Neural cell (in vitro differentiated cells): Measurements from ENCODE around the gene WDR4. TPM values are rescaled to one million over a fixed set of nuclear protein-coding genes. Genes with fewer than 3 reads are reported as not detected.
"Not testable (repeated sequence)": the region's sequence is repeated elsewhere in the genome, so short reads cannot be mapped to it uniquely, and the experiment has no call there.

Source experiments
- H2AFZ ChIP-seq: fragments of 200-600, 300-800 bp; sonication (generic), shearing (Covaris generic); 2 replicates; pipeline ENCODE4 v1.6.0; 2014; ENCODE audit warnings: low read depth, mild to moderate bottlenecking, antibody characterized with exemption, low read length, moderate library complexity
- H3F3A ChIP-seq: fragments of 200-600 bp; shearing (Covaris generic); 2 replicates; pipeline ENCODE4 v1.6.1; 2016; ENCODE audit warnings: mild to moderate bottlenecking, moderate library complexity, mixed read lengths, antibody characterized with exemption, low read length; ENCODE audit not compliant: insufficient read depth, poor library complexity, severe bottlenecking
- H3K27ac ChIP-seq: fragments of 200-600, 300-800 bp; sonication (generic), shearing (Covaris generic); 2 replicates; pipeline ENCODE4 v1.5.1; 2014; ENCODE audit warnings: mild to moderate bottlenecking, low read length, moderate library complexity
- H3K27me3 ChIP-seq: fragments of 300-800, 200-600 bp; sonication (generic), shearing (Covaris generic); 2 replicates; pipeline ENCODE4 v1.6.0; 2014; ENCODE audit warnings: mild to moderate bottlenecking, low read depth, low read length, moderate library complexity; ENCODE audit not compliant: insufficient read depth
- H3K36me3 ChIP-seq: fragments of 300-800, 200-600 bp; sonication (generic), shearing (Covaris generic); 2 replicates; pipeline ENCODE4 v1.5.1; 2014; ENCODE audit warnings: mild to moderate bottlenecking, antibody characterized with exemption, low read length, moderate library complexity; ENCODE audit not compliant: insufficient read depth
- H3K4me2 ChIP-seq: fragments of 300-800, 200-600 bp; sonication (generic), shearing (Covaris generic); 2 replicates; pipeline ENCODE4 v1.6.0; 2014; ENCODE audit warnings: mild to moderate bottlenecking, low read length
- H3K4me3 ChIP-seq: fragments of 300-800, 200-600 bp; sonication (generic), shearing (Covaris generic); 2 replicates; pipeline ENCODE4 v1.5.1; 2014; ENCODE audit warnings: mild to moderate bottlenecking, low read length, moderate library complexity
- H3K79me2 ChIP-seq: fragments of 200-600 bp; shearing (Covaris generic); replicated peaks from 2 replicates; pipeline ENCODE4 v1.6.0; 2014; ENCODE audit warnings: mild to moderate bottlenecking, low read length, moderate library complexity; ENCODE audit not compliant: insufficient read depth
- H3K9ac ChIP-seq: fragments of 300-800, 200-600 bp; sonication (generic), shearing (Covaris generic); 2 replicates; pipeline ENCODE4 v1.6.1; 2016; ENCODE audit warnings: mild to moderate bottlenecking, low read length, mixed read lengths
- H3K9me2 ChIP-seq: fragments of 200-600 bp; shearing (Covaris generic); 2 replicates; pipeline ENCODE4 v1.6.1; 2016; ENCODE audit warnings: mild to moderate bottlenecking, low read length, mixed read lengths; ENCODE audit not compliant: insufficient read depth
- H3K9me3 ChIP-seq: fragments of 200-600, 300-800 bp; sonication (generic), shearing (Covaris generic); 2 replicates; pipeline ENCODE4 v1.6.1; 2016; ENCODE audit warnings: mild to moderate bottlenecking, mixed run types, low read length, moderate library complexity, mixed read lengths
- H4K20me1 ChIP-seq: fragments of 200-600 bp; shearing (Covaris generic); 2 replicates; pipeline ENCODE4 v1.6.1; 2016; ENCODE audit warnings: mild to moderate bottlenecking, mixed run types; ENCODE audit not compliant: insufficient read depth
- CTCF ChIP-seq: fragments of 450-650 bp; IDR thresholded peaks from 2 replicates; pipeline ENCODE4 v1.5.1; 2014; ENCODE audit warnings: antibody characterized with exemption, mild to moderate bottlenecking, moderate library complexity; ENCODE audit not compliant: poor library complexity, severe bottlenecking
- EP300 ChIP-seq: fragments of 450-650 bp; conservative IDR thresholded peaks from 2 replicates; pipeline ENCODE4 v1.6.1; 2014; ENCODE audit warnings: antibody characterized with exemption, mild to moderate bottlenecking, moderate library complexity; ENCODE audit not compliant: poor library complexity, severe bottlenecking
- EZH2 ChIP-seq: fragments of 200-600, 300-800 bp; shearing (Covaris generic), sonication (generic); IDR thresholded peaks from 2 replicates; pipeline ENCODE4 v1.6.1; 2014; ENCODE audit warnings: antibody characterized with exemption, low read length, borderline replicate concordance, mild to moderate bottlenecking; ENCODE audit not compliant: insufficient read depth, poor library complexity, severe bottlenecking
- MXI1 ChIP-seq: fragments of 450-650 bp; conservative IDR thresholded peaks from 2 replicates; pipeline ENCODE4 v1.6.1; 2014; ENCODE audit warnings: antibody characterized with exemption, mild to moderate bottlenecking; ENCODE audit not compliant: poor library complexity, severe bottlenecking
- POLR2AphosphoS5 ChIP-seq: IDR thresholded peaks from 2 replicates; pipeline ENCODE4 v1.6.1; 2012
- RAD21 ChIP-seq: fragments of 450-650 bp; conservative IDR thresholded peaks from 2 replicates; pipeline ENCODE4 v1.6.1; 2014; ENCODE audit warnings: antibody characterized with exemption, mild to moderate bottlenecking, moderate library complexity
- SMC3 ChIP-seq: fragments of 450-650 bp; conservative IDR thresholded peaks from 2 replicates; pipeline ENCODE4 v1.6.1; 2014; ENCODE audit warnings: antibody characterized with exemption, mild to moderate bottlenecking, moderate library complexity; ENCODE audit not compliant: poor library complexity
- TAF1 ChIP-seq: IDR thresholded peaks from 2 replicates; pipeline ENCODE4 v1.6.1; 2012; ENCODE audit warnings: low read depth
- polyA plus RNA-seq: library from polyadenylated mRNA; depleted of rRNA; stranded (reverse); fragments of >200 nt; gene quantifications from 2 replicates; pipeline ENCODE4 v1.2.3, GENCODE V29; 2014
- TF ChIP-seq, protein P1 (sequence below): IDR thresholded peaks from 2 replicates; pipeline ENCODE4 v1.6.1; 2012; ENCODE audit warnings: borderline replicate concordance

Gene WDR4
- polyA plus RNA-seq, 1 donor from 2014 or later, result 9.2 TPM

GRCh38 chr21:42844411-42845113 lies 34.8 kb downstream of the WDR4 start:
- no peak overlapping the region for H3K9ac ChIP-seq
- H2AFZ ChIP-seq, result no peak overlapping the region
- H3K27ac ChIP-seq, result no peak overlapping the region
- TF ChIP-seq, protein P1, sequence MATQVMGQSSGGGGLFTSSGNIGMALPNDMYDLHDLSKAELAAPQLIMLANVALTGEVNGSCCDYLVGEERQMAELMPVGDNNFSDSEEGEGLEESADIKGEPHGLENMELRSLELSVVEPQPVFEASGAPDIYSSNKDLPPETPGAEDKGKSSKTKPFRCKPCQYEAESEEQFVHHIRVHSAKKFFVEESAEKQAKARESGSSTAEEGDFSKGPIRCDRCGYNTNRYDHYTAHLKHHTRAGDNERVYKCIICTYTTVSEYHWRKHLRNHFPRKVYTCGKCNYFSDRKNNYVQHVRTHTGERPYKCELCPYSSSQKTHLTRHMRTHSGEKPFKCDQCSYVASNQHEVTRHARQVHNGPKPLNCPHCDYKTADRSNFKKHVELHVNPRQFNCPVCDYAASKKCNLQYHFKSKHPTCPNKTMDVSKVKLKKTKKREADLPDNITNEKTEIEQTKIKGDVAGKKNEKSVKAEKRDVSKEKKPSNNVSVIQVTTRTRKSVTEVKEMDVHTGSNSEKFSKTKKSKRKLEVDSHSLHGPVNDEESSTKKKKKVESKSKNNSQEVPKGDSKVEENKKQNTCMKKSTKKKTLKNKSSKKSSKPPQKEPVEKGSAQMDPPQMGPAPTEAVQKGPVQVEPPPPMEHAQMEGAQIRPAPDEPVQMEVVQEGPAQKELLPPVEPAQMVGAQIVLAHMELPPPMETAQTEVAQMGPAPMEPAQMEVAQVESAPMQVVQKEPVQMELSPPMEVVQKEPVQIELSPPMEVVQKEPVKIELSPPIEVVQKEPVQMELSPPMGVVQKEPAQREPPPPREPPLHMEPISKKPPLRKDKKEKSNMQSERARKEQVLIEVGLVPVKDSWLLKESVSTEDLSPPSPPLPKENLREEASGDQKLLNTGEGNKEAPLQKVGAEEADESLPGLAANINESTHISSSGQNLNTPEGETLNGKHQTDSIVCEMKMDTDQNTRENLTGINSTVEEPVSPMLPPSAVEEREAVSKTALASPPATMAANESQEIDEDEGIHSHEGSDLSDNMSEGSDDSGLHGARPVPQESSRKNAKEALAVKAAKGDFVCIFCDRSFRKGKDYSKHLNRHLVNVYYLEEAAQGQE, result no peak
- no peak for TF ChIP-seq SMC3
- no peak for TF ChIP-seq POLR2AphosphoS5
- TF ChIP-seq MXI1, result no peak
- TF ChIP-seq TAF1, result no peak
- no peak for TF ChIP-seq EZH2
- no peak for TF ChIP-seq EP300
- no peak for TF ChIP-seq RAD21
- TF ChIP-seq CTCF, result no peak
- H3K9me3 ChIP-seq, result no peaks in the 10 kb centered on the region
- no peaks in the 10 kb centered on the region for H3K36me3 ChIP-seq
- no peaks in the 10 kb centered on the region for H3F3A ChIP-seq
- H3K4me3 ChIP-seq, result no peak overlapping the region
- no peaks in the 10 kb centered on the region for H4K20me1 ChIP-seq
- no peaks in the 10 kb centered on the region for H3K79me2 ChIP-seq
- no peaks in the 10 kb centered on the region for H3K9me2 ChIP-seq
- no peaks in the 10 kb centered on the region for H3K27me3 ChIP-seq
- H3K4me2 ChIP-seq, result no peak overlapping the region

DNA sequence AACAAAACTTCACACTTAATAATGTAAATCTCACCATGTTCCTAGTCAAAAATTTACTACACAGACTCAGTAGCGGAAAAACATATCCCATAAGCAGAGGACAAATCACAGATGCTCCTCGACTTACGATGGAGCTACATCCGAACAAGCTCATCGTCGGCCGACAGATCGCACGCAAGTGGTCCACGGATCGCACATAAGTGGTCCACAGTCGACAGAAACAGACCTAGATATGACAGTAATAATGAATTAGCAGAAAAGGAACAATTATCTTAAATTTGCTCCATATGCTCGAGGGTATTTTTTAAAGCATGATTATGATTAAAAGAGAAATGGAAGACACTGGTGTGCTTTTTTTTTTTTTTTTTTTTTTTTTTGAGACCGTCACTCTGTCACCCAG lies 36.3 kb downstream of the WDR4 start:
- no peaks in the 10 kb centered on the region for H3K36me3 ChIP-seq
- H3K9me2 ChIP-seq, result no peaks in the 10 kb centered on the region
- no peak overlapping the region for H3K4me3 ChIP-seq
- no peak overlapping the region for H3K4me2 ChIP-seq
- H3K79me2 ChIP-seq, result no peaks in the 10 kb centered on the region
- H3K9ac ChIP-seq, result no peak overlapping the region
- no peaks in the 10 kb centered on the region for H3K27me3 ChIP-seq
- H3F3A ChIP-seq, result no peaks in the 10 kb centered on the region
- H3K9me3 ChIP-seq, result no peaks in the 10 kb centered on the region
- no peak overlapping the region for H2AFZ ChIP-seq
- no peak overlapping the region for H3K27ac ChIP-seq
- TF ChIP-seq EZH2 (no peak), EP300 (no peak), CTCF (no peak), TAF1 (no peak), SMC3 (no peak), MXI1 (no peak), RAD21 (no peak), POLR2AphosphoS5 (no peak)
- TF ChIP-seq, protein P1, result no peak
- H4K20me1 ChIP-seq, result no peaks in the 10 kb centered on the region

- not testable (repeated sequence) for H3K4me2 ChIP-seq, H3K4me3 ChIP-seq, H3K79me2 ChIP-seq, H3K9ac ChIP-seq, H3K36me3 ChIP-seq, H2AFZ ChIP-seq, H3K9me3 ChIP-seq, H3K9me2 ChIP-seq, H3F3A ChIP-seq, H4K20me1 ChIP-seq, H3K27me3 ChIP-seq, H3K27ac ChIP-seq
Observed at GRCh38 chr21:42841916-42842655, 37.3 kb downstream of the WDR4 start.
